Fibroblast of villous mesenchyme (primary cell): Measurements from ENCODE around the gene LAMC1. TPM values are rescaled to one million over a fixed set of nuclear protein-coding genes. Genes with fewer than 3 reads are reported as not detected.

ENCODE experiments used
- DNase-seq: peaks from one replicate; pipeline ENCODE4 v3.0.0-alpha.2; 2010; ENCODE audit warnings: low read depth
- H3K4me3 ChIP-seq: 2 replicates; pipeline ENCODE4 v1.5.1; 2011; ENCODE audit warnings: low read depth, mild to moderate bottlenecking, low read length
- CTCF ChIP-seq: IDR thresholded peaks from 2 replicates; pipeline ENCODE4 v1.5.1; 2012; ENCODE audit warnings: low read depth, mild to moderate bottlenecking, low read length; ENCODE audit not compliant: insufficient read depth
- total RNA-seq: library from RNA; depleted of rRNA; stranded (reverse); fragments of >200 nt; gene quantifications from 2 replicates; pipeline ENCODE4 v1.2.3, GENCODE V29; 2012

LAMC1 gene
- total RNA-seq, 1 donor = 761 TPM

- H3K4me3 ChIP-seq = peak overlapping the region; percentile 9
- peak; percentile 57 for DNase-seq
- no peak for TF ChIP-seq CTCF
Measured at GRCh38 chr1:183029591-183030000, 6.4 kb downstream of the LAMC1 start.

GRCh38 chr1:183030053-183030452 is 6.8 kb downstream of the LAMC1 start:
- no peak for TF ChIP-seq CTCF

GRCh38 chr1:183032122-183032921 is 9.1 kb downstream of the LAMC1 start:
- no peak overlapping the region for H3K4me3 ChIP-seq
- no peak for TF ChIP-seq CTCF
- peak; percentile 42 for DNase-seq

More at GRCh38 chr1:183030053-183030452, 6.8 kb downstream of the LAMC1 start:
- peak; percentile 85 for DNase-seq
- peak overlapping the region; percentile 5 for H3K4me3 ChIP-seq

- TF ChIP-seq CTCF = no peak
- H3K4me3 ChIP-seq = no peak overlapping the region
- no peak for DNase-seq
Measured at GRCh38 chr1:183033205-183033604, 10.0 kb downstream of the LAMC1 start.

GRCh38 chr1:183034682-183035081 is 11.5 kb downstream of the LAMC1 start:
- TF ChIP-seq CTCF = no peak
- no peak for DNase-seq
- no peak overlapping the region for H3K4me3 ChIP-seq

GRCh38 chr1:183038333-183038866 is 15.2 kb downstream of the LAMC1 start:
- DNase-seq = no peak
- TF ChIP-seq CTCF = no peak

GRCh38 chr1:183038913-183039312 is 15.7 kb downstream of the LAMC1 start:
- no peak for TF ChIP-seq CTCF
- no peak overlapping the region for H3K4me3 ChIP-seq
- DNase-seq = no peak

More at GRCh38 chr1:183038333-183038866, 15.2 kb downstream of the LAMC1 start:
- no peak overlapping the region for H3K4me3 ChIP-seq
